Activated gamma-delta T cell (primary cell): ENCODE data around the gene CERS6.

ENCODE experiments used
- DNase-seq: peaks from one replicate; lab custom pipeline; 2025; lab: John Stamatoyannopoulos, UW

CERS6 gene

DNA sequence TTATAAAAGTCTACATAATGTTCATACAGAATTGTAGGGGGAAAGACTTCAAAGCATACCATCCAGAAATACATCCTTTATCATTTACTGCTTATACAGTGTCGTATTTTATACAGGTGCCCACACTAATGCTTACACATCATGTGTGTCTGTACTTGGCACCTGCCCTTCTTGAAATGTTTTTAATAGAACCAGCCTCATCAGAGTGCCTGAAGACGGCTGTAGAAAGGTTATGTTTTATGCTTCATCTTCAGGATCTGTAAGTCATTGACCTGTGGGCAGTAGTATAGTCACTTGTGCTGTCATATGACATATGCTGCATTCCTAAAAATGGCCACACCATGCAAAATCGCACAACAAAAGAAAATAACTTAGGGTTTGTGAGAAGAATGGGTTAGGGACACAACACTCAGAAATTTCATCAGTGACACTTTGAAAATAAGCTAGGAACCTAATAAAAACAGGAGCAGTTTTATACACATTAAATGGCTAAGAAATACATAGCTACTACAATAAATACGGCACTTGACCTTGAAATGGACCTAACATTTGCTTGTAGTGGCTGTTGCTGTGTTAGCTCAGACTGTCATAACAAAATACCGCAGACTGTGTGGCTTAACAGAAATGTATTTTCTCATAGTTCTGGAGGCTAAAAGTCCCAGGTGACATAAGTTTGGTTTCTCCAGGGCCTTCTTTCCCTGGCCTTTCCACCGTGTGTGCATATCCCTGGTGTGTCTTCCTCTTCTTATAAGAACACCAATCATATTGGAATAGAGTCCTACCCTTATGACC lies 112.6 kb downstream of the CERS6 start:
- no peak for DNase-seq

DNA sequence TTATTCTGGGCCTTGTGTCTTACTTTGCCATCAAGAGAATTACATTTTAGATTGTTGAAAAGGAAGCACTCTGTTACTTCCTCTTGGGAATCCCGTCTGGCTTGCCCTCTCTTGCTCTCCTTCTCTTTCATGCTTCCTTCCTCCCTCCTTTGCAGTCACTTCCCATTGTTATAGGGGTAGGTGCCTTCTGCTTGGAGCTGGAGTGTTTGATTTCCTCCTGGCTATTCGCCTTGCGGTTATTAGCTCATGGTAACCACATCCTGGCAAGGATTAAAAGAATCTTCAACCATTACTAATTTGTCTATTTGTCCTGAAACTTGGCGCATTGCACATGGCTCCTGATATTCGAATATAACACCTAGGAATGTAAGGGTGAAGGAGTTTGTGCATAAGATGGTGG lies 115.0 kb downstream of the CERS6 start:
- no peak for DNase-seq

DNA sequence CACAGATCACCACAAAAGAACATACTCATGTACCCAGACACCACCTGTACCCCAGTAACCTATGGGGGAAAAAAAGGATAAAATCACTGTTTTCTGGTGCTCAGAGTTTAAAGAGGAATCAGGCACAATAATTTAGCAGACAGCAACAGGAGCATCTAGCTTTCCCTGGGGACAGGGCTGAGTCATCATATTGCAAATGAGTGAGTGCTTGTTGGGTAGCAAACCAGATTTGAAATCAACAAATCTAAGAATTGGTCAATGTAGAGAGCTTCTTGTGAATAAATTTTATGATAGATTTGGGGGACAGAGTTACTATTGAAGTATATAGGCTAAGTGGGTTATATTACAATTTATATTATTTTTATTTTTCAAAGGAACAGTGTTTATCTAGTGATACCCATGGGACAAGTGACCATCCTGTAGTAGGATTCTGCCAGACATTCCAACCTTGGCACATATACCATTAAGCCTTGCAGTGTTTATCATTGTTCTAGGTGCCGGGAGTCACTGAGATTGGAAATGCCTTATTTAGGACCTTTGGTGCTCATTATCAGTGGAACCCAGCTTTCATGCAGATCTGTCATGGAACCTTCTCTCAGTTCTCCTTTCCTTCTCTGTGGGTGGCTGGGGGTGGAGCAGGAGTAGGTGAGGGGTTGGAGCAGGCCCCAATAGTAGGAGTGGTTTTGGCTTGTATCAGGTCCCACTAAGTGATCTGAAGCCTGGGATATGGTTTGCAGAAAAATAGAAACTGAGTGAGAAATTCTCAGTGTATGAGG lies 117.2 kb downstream of the CERS6 start:
- DNase-seq: no peak

DNA sequence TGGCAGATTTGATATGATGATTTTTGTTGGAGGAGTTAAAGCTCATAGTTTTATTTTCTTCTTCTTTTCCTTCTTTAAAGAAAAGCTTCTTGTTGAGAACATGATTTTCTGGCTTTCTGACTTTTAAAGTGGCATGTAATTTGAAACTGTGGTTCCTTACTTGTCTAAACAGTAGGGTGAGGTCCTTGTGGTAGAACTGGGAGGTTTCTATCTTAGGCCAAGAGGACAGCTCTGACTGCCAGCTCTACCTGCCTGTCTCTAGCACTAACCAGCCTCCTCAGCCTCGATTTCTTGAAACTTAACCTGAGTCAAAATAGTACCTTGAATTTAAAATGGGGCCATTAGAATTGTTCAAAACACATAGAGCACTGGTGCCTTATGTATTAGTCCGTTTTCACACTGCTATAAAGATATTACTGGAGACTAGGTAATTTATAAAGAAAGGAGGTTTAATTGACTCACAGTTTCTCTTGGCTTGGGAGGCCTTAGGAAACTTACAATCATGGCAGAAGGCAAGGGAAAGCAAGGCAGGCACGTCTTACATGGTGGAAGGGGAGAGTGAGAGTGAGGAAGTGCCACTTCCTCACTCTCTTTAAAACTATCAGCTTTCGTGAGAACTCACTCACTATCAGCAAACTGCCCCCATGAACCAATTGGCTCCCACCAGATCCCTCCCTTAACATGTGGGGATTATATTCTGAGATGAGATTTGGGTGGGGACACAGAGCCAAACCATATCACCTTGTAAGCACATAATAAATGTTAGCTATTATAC lies 119.0 kb downstream of the CERS6 start:
- no peak for DNase-seq

DNA sequence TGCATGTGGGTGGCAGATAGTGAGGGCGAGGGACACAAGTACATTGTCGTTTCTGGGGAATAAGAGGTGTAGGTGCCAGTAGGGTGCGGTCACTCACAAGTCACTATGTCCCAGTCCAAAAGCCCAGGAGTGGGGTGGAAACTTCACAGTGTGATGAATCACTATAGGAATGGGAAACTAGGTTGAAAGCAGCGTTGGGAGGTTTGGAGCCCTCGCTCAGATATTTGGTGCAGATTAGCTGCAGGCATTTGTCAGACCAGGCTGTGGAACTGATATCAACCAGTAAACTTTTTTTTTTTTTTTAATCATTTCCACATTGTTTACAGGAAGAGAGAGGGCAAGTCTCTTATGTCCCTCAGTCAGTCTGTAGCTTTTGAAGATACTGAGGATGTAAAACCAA lies 121.8 kb downstream of the CERS6 start:
- no peak for DNase-seq

DNA sequence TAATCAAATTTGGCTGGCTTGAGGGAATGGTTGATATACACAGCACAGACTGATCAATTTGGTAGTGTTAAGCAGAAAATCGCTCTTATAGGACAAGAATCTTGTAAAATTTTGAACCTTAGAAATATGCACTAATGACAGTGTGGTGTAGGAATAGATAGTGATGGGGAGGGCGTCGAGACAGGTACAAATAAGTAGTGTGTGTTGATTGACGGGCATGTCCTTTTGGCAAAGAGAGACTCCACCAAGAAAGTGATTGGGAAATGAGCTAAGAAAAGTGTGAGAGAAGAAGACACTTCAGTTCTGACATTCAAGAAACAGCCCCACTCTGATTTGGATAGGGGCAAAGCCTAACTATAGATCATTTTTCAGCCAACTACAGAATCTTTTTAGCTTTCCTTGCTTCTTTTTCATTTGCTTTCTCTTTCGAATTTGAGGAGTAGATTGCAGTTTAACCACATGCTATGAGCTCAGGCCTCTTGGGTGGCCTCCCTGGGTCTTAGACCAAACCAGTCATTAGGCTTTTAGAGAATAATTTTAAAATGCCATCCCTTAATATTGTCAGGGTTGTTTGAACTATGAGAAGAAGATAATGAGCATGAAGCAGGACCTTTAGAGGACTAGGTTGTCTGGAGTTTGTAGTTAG lies 127.1 kb downstream of the CERS6 start:
- DNase-seq: no peak

DNA sequence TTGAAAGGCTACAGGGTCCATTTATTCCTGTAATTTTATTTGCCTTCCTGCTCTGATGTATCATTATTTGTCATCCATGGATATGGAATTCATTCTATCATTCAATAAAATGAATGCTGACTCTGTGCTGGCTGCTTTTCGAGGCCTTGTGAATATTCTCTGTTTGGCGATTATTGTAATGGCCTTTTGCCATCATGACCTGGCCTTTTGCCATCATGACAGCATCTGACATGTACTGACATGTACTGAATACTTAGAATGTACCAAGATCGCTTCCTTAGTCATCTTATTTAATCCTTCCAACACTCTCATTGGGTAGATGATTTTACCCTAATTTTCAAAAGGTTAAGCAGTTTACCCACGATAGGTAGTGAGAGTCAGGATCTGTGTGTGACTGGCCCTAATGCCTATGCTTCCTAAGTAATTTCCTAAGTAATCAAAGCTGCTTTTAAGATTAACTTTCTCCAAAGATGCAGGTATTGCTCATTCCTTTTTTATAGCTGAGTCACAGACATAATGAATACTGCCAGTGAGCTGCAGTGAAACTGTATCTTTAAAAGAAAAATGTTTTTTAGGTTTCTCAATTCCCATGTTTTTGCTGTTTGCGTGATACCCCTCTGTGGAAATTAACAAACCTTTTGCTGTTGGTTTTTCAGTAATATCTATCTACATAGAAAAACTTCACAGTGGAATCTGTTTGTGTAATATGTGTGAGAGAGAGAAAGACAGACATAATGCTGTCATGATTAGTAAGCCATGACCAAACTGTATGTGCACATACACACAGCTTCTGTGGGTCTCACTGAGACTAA lies 127.8 kb downstream of the CERS6 start:
- DNase-seq: no peak

DNA sequence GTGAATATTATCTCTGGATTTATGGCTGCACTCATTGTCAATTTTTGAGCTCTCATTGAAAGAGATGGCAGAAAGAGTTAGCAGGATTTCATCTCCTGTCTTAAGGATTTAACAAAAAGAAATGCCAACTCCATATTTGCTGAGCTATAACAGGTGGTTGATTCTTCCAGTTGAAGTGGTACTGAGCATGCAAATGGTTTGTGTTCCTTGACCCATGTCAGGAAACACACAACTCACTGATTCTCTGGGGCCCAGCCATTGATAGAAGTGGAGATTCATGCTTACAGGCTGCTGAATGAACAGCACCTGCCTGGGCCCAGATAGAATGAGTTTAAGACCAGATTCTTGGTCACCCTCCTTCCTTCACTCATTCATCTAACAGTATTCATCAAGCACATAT lies 128.8 kb downstream of the CERS6 start:
- DNase-seq: no peak

DNA sequence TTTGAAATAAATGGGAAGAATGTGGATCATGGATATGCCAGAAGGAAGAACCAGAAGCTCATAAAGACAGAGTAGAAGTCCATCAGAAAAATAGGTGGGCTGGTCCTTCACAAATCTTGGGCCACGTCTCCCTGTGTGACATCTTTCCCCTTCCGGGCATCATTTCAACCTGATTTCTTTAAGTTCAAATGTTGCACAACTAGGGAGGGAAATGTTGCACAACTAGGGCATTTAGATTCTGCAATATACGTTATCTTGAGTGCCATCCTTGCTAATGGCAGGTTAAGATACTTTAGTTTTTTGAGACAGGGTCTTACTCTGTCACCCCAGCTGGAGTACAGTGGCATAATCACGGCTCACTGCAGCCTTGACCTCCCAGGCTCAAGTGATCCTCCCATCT lies 129.6 kb downstream of the CERS6 start:
- DNase-seq: no peak

DNA sequence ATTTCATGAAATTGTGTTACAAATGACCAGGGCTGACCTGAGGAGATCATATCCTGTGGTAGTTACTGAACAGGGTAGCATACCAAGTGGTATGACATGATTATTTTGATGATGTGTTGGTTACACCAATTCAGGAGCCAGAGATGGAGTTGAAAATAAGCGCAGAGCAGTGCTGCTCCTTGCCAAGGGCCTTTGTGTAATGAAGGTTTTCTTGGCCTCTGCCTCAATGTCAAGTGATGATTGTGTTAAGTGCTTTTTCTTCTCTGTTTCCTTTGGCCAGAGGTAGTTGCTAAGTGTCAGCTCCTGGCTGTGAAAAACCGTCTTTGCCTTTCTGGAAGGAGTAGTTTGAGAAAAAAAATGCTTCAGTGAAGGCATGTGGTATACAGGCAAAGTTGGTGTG lies 131.2 kb downstream of the CERS6 start:
- no peak for DNase-seq

DNA sequence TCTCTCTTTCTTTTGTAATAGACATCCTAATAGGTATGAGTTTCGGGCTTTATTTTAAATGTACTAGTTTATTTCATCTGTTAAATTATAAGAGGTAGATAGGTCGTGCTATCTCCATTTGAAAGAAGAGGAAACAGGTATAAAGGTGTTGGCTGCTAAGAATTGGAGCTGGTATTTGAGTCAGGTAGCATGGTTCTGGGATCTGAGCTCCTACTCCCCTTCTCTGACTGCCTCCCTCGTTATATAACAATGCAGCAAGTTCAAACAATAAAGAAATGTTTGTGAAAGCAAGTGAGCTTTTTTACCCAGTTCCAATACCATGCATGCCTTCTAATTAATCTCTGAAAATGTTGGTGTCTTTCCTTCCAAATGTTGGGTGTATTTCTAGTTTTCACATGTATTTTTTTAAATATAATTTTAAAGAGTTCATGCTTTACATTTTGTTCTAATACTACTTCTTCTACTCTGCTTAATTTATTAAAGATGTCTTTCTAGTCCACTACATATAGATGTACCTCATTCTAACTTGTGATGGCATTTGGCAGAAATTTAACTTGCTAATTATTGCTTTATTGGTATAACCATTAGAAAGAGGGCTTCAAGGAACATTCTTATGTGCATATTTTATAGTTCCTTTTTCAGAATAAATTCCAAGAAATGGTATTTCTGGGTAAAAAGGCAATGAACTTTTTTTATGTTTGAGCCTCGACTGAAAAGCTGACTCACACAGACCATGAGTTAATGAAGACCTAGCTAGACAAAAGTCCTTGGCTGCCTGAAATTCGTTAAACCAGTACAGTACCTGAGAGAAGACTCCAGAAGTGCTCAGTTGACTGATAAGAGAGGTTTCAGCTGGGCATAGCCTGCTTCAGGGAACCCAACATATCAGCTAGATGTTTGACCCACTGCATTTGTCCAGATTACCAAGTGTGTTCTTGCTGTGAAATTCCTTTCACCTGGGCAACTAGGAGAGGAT lies 133.5 kb downstream of the CERS6 start:
- no peak for DNase-seq

DNA sequence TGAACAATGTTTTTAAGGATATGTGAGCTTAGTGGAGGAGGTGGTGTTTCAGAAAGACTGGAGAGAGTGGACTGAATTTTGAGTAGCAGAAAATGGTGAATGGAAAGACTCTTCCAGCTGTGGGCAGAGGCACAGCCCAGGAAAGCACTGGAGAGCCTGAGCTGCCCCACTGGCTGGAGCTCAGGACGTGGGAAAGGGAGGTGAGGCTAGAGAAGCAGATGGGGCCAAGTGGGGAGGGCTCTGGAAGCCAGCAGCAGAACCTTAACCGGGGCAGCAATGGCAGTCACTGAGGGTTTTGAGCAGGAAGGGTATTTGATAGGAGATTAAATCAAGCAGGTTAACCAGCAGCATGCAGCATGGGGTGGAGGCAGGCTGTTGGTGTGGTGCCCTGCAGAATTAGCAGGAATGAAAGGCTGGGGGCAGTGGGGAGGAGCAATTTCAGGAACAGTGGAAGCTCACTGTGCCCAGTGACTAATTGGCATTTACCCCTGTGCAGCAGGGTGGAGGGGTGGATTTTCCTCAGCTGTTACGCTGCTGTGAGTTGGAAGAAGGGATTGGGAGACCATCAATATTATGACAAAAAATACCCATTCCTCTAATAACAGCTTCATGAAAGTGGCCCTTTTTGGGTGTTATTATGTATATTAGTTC lies 136.2 kb downstream of the CERS6 start:
- DNase-seq: no peak

DNA sequence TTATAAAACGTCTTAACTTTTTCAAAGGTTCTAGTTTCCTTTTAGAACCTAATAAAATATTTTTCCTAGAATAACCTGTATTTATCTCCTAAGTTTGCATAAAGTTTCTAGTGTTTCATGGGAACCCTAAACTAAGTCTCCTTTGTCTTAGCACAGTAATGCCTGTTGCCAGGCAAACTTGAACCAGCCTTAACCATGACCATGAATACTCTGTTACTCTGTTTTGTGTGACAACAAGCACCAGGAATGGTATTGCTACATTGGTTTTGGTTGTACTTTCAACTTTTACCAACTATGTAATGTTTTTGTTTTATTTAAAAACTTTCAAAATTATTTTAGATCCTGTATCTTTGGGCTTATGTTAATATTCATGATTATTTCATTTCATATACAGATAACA lies 137.6 kb downstream of the CERS6 start:
- DNase-seq: no peak

DNA sequence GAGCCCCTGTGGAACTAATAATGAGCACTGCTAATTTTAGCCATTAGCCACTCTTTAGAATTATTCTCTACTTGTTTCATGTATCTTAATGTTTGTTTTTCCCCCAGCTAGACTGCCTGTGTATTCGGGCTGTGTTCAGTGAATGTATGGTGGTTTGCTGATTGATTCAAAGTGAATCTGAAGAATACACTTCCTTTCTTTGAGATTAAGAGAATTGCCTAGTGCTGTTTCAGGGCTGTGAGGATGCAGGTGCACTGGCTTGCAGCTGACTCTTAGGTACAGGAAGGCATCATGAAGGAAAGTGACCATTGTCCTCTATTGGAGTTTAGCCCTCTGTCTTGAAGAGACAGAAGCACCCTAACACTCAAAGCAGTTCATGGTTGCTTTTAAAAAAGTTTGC lies 138.7 kb downstream of the CERS6 start:
- DNase-seq: no peak

DNA sequence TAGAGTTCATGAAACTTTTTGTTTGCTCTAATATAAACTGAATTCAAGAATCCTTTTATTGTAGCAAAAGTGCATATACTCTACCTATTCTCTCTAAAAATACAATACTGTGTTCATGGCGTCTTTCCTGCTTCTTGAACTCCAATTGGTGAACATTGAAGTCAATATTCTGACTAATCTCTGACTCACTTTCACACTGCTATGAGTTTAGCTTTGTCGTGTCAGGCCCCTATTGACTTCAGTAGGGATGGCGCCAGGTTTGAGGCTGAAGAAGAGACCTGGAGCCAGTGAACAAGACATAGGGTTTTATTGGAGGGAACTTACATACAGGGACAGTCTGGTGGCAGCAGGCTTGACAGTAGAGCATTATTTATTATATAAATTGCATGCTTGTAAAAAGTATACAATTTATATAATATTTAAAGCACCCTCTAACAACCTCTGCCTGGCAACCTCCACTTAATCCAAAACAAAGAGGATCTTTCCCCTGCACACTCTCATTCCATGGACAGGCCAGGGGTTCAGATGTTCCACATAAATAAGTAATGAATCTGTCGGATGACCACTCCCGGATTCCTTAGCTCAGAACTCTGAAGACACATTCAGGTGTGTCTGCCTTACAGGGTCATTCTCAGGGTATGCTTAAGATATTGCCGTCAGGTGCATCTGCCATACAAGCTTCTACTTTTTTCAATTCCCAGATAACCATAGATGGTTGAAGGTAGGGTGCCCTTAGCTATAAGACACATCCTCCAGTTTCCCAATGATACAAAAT lies 141.0 kb downstream of the CERS6 start:
- DNase-seq: no peak

DNA sequence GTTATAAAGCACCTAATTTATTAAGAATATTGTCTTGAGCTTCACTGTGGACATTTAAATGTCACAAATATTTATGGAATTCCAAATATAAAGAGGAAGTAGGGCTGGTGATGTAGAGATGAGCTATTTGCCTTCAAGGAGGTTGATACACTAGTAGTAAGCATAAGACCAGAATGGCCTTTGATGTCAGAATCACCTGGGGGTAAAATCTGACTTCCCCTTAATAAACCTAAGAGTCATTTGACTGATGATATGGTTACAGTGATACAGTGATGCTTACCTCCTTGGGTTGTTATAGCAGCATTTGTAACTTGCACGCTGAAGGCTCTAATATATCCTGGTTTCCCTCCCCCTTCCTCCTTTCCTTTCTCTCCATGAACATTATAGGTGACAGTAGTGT lies 143.7 kb downstream of the CERS6 start:
- no peak for DNase-seq

DNA sequence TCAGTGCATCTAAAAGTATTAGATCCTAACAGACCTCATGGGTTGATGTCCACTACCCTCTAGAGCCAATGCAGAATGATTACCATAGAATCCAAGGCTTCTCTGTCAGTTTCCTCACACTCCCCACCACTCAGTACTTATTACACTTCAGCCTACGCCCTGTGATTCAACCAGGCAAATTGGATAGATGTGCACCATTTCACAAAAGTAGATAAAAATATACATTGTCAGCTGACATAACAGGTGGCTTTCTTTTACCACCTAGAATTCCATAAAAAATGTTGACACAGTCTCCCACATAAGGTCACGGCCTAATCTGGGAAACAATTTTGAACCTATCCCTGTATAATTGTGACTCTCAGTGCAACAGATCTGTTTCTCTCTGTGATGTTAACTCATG lies 144.9 kb downstream of the CERS6 start:
- DNase-seq: no peak

DNA sequence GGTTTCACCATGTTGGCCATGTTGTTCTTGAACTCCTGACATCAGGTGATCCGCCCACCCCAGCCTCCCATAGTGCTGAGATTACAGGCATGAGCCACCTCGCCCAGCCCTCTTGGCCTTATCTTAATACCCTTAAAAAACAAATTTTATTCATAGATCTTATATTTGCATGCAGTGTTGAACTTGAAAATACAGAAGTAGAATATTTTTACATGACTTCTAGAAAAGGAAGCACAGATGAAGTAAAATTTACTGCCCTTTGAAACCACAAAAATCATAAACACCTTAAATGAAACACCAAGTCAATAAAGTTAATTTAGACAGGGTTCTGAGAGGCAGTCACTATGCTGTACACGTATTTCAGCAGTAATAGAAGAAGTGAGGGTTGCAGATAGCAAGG lies 145.7 kb downstream of the CERS6 start:
- DNase-seq: no peak

DNA sequence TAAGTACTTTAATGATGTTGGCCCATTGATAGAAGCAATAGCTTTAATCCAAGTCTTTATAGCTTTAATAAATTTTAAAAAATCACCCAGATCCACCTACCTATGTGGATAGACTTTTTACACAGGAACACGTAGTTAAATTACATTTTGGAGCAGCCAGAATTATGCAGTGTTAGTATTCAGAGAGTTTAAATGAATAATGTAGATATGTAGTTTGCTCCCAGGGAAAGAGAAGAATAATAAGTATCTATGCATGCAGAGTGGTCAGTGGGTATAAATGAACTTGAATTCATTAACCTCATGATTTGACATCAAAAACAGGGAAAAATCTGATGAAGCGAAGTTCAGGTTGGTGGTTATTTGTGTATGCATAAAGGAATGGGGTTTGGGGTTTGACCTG lies 146.3 kb downstream of the CERS6 start:
- DNase-seq: no peak
